ENCODE results near the gene KIF1C. TPM values are rescaled to one million over a fixed set of nuclear protein-coding genes. Genes with fewer than 3 reads are reported as not detected.

The KIF1C gene
- total and polyA plus RNA-seq, 2 experiments from 2014 or later: 39.8 to 72.7 TPM

DNA sequence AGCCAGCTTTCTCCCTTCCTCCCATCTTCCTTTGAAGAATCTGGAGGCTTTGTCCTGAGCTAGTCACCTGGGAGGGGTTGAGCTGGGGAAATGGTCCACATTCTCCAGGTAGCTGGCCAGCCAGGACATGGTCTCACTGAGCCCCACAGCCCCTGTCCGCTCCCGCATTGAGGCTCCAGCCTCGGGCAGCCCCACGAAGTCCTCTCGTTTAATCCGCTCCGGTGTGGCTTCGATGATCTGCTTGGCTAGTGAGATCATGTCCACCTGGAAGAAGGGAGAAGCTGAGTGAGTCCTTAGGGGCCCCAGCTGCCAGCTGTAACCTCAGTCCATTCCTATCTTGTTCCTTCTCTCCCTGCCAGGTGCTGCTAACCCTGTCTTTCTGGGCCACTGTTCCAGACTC lies 27.5 kb upstream of the KIF1C start:
- no peak for DNase-seq
- Histone ChIP-seq H3K9ac (peak overlapping the region; percentile 91), H2AFZ (no peak overlapping the region), H3K36me3 (ENCODE audit: low read depth) (no peaks in the 10 kb centered on the region; the same call in 1 of the 2 replicates), H3K9me3 (ENCODE audit: low read depth) (no peaks in the 10 kb centered on the region), H3K27me3 (replicated peaks; ENCODE audit: insufficient read depth) (no peaks in the 10 kb centered on the region), H3F3A (ENCODE audit: insufficient read depth) (peaks cover 45% of the 10 kb centered on the region), H3K79me2 (ENCODE audit: insufficient read depth) (peaks cover 9% of the 10 kb centered on the region), H3K27ac (peak overlapping the region; percentile 96), H4K20me1 (ENCODE audit: insufficient read depth) (no peaks in the 10 kb centered on the region), H3K9me2 (ENCODE audit: insufficient read depth) (no peaks in the 10 kb centered on the region), H3K4me1 (ENCODE audit: insufficient read depth) (peaks cover 24% of the 10 kb centered on the region), H3K4me2 (ENCODE audit: unreplicated experiment) (no peak overlapping the region), H3K4me3 (no peak overlapping the region)
- no peak for TF ChIP-seq EZH2phosphoT487 (IDR thresholded peaks at IDR 0.05; ENCODE audit: insufficient read depth, low read depth)
- in situ Hi-C loops (cut with MboI): no loop called here
- 93 to 95% methylated on average over 8 of the region's 8 CpGs for WGBS, 2 experiments (ENCODE audit: low coverage in 1 of 2, low lambda C conversion rate in 2 of 2, missing lambda C conversion rate in 2 of 2)

DNA sequence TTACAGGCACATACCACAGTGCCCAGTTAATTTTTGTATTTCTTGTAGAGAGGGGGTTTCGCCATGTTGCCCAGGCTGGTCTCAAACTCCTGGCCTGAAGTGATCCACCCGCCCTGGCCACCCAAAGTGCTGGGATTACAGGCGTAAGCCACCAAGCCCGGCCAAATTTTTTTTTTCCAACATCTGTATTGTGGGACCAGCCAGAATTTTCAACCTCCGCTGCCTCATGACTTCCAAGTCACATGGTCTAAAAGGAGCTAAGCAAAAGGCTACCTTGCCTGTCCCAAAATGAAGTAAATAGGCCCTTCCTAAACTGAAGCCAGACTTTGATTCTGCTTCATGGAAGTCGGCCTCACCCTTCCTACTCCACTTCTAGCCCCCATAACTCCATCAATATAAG lies 25.9 kb upstream of the KIF1C start:
- H3K79me2 ChIP-seq (ENCODE audit: insufficient read depth): no peaks in the 10 kb centered on the region
- H3K27ac ChIP-seq: no peak overlapping the region
- peaks cover 20% of the 10 kb centered on the region for H3K4me1 ChIP-seq (ENCODE audit: insufficient read depth)
- DNase-seq: no peak
- H3K9me2 ChIP-seq (ENCODE audit: insufficient read depth): no peaks in the 10 kb centered on the region
- peaks cover 34% of the 10 kb centered on the region for H3F3A ChIP-seq (ENCODE audit: insufficient read depth)
- peaks cover 7% of the 10 kb centered on the region for H3K36me3 ChIP-seq (ENCODE audit: low read depth)
- no peaks in the 10 kb centered on the region for H4K20me1 ChIP-seq (ENCODE audit: insufficient read depth)
- no peak overlapping the region for H3K4me3 ChIP-seq
- in situ Hi-C loops (cut with MboI): no loop called here
- H3K9me3 ChIP-seq (ENCODE audit: low read depth): no peaks in the 10 kb centered on the region
- H3K4me2 ChIP-seq (ENCODE audit: unreplicated experiment): no peak overlapping the region
- no peak for TF ChIP-seq EZH2 (IDR thresholded peaks at IDR 0.05; ENCODE audit: insufficient read depth, poor library complexity, severe bottlenecking)
- no peak for TF ChIP-seq EZH2phosphoT487 (IDR thresholded peaks at IDR 0.05; ENCODE audit: insufficient read depth, low read depth)
- H3K27me3 ChIP-seq (replicated peaks; ENCODE audit: insufficient read depth): no peaks in the 10 kb centered on the region
- no peak overlapping the region for H3K9ac ChIP-seq
- 83 to 85% methylated on average over 6 of the region's 6 CpGs for WGBS, 2 experiments (ENCODE audit: low coverage in 1 of 2, low lambda C conversion rate in 2 of 2, missing lambda C conversion rate in 2 of 2)
- no peak overlapping the region for H2AFZ ChIP-seq

DNA sequence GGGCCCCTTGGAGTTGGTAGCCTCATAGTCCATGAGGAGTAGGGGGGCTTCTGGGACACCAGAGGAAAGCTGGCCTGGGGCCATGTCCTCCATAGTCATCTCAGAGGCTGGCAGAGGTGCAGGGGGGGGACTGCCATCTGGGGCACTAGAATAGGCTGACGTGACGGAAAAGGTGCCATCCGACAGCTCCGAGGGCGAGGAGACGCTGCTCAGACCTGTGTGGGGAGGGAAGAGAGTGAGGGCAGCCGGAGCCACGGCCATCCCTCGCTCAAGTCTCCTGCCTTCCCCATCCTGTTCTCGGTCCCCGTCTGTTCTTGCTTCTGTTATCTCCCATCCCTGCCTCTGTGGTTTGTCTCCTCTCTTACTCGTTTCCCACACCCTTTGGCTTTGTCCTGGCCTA lies 25.4 kb upstream of the KIF1C start:
- H3K79me2 ChIP-seq (ENCODE audit: insufficient read depth): no peaks in the 10 kb centered on the region
- H3K9me2 ChIP-seq (ENCODE audit: insufficient read depth): no peaks in the 10 kb centered on the region
- in situ Hi-C loops (cut with MboI): no loop called here
- H3K27me3 ChIP-seq (replicated peaks; ENCODE audit: insufficient read depth): no peaks in the 10 kb centered on the region
- no peaks in the 10 kb centered on the region for H4K20me1 ChIP-seq (ENCODE audit: insufficient read depth)
- H3K9me3 ChIP-seq (ENCODE audit: low read depth): no peaks in the 10 kb centered on the region
- no peak overlapping the region for H3K4me3 ChIP-seq
- H3K9ac ChIP-seq: no peak overlapping the region
- no peak overlapping the region for H3K27ac ChIP-seq
- H3K4me2 ChIP-seq (ENCODE audit: unreplicated experiment): no peak overlapping the region
- 94 to 95% methylated on average over 12 of the region's 12 CpGs for WGBS, 2 experiments (ENCODE audit: low coverage in 1 of 2, low lambda C conversion rate in 2 of 2, missing lambda C conversion rate in 2 of 2)
- no peak overlapping the region for H2AFZ ChIP-seq
- H3K4me1 ChIP-seq (ENCODE audit: insufficient read depth): peaks cover 20% of the 10 kb centered on the region
- no peak for TF ChIP-seq EZH2 (IDR thresholded peaks at IDR 0.05; ENCODE audit: insufficient read depth, poor library complexity, severe bottlenecking)
- no peak for TF ChIP-seq EZH2phosphoT487 (IDR thresholded peaks at IDR 0.05; ENCODE audit: insufficient read depth, low read depth)
- DNase-seq: no peak
- H3F3A ChIP-seq (ENCODE audit: insufficient read depth): peaks cover 33% of the 10 kb centered on the region
- H3K36me3 ChIP-seq (ENCODE audit: low read depth): peaks cover 10% of the 10 kb centered on the region

DNA sequence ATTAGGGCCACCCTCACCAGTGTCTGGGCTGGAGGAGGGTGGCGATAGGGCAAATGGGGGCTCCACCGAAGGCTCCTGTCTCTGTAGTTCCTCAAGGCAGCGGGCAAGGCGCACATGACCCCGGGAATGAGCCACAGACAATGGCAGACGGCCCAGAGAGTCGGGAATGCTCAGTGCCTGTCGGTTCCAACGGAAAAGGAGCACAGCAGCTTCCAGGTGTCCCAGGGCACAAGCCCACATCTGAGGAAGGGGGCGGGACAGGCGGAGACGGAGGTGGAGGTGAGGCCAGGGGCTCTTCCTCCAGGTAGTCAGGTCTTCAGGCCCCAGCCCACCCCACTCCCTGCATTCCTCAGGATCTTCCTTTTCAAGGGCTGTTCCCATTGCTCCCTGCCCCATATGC lies 25.0 kb upstream of the KIF1C start:
- Histone ChIP-seq H3K9ac (no peak overlapping the region), H3K27me3 (replicated peaks; ENCODE audit: insufficient read depth) (no peaks in the 10 kb centered on the region), H3K4me2 (ENCODE audit: unreplicated experiment) (no peak overlapping the region), H4K20me1 (ENCODE audit: insufficient read depth) (no peaks in the 10 kb centered on the region), H3F3A (ENCODE audit: insufficient read depth) (peaks cover 33% of the 10 kb centered on the region), H3K36me3 (ENCODE audit: low read depth) (peaks cover 14% of the 10 kb centered on the region), H3K9me3 (ENCODE audit: low read depth) (no peaks in the 10 kb centered on the region), H3K4me1 (ENCODE audit: insufficient read depth) (peaks cover 20% of the 10 kb centered on the region), H3K9me2 (ENCODE audit: insufficient read depth) (no peaks in the 10 kb centered on the region), H3K4me3 (no peak overlapping the region), H2AFZ (no peak overlapping the region), H3K79me2 (ENCODE audit: insufficient read depth) (no peaks in the 10 kb centered on the region), H3K27ac (no peak overlapping the region)
- TF ChIP-seq EZH2phosphoT487 (IDR thresholded peaks at IDR 0.05; ENCODE audit: insufficient read depth, low read depth): no peak
- 82 to 86% methylated on average over 12 of the region's 12 CpGs for WGBS, 2 experiments (ENCODE audit: low coverage in 1 of 2, low lambda C conversion rate in 2 of 2, missing lambda C conversion rate in 2 of 2)
- in situ Hi-C loops (cut with MboI): no loop called here
- DNase-seq: no peak

Data from GM23248 (cell line).